Esophagus squamous epithelium (tissue), 5 donors: ENCODE results near the gene DCC. TPM values are rescaled to one million over a fixed set of nuclear protein-coding genes. Genes with fewer than 3 reads are reported as not detected.

ENCODE experiments used
- DNase-seq: peaks from one replicate; lab custom pipeline; 2025; lab: John Stamatoyannopoulos, UW
- H3K27ac ChIP-seq, 4 donors: fragments of 200-600 bp; sonication (generic); one replicate each; pipeline ENCODE4 v1.5.1; 2016 to 2019; ENCODE audit warnings: mild to moderate bottlenecking in 1 of 4
- H3K27me3 ChIP-seq, 4 donors: fragments of 200-600 bp; sonication (generic); 1 replicate in 3 of 4; 2 replicates in 1 of 4; pipeline versions ENCODE4 v1.5.1 to v1.6.0; 2017 to 2021; ENCODE audit warnings: antibody characterized with exemption in 1 of 4
- H3K36me3 ChIP-seq, 3 donors: fragments of 200-600 bp; sonication (generic); one replicate each; pipeline ENCODE4 v1.5.1; 2016 to 2019
- H3K4me1 ChIP-seq, 3 donors: fragments of 200-600 bp; sonication (generic); one replicate each; pipeline ENCODE4 v1.5.1; 2017 to 2019
- H3K4me3 ChIP-seq, 4 donors: fragments of 200-600 bp; sonication (generic); 1 replicate in 3 of 4; 2 replicates in 1 of 4; pipeline ENCODE4 v1.5.1; 2016 to 2019; ENCODE audit warnings: mild to moderate bottlenecking in 2 of 4, moderate library complexity in 1 of 4
- H3K9me3 ChIP-seq, 3 donors: fragments of 200-600 bp; sonication (generic); one replicate each; pipeline ENCODE4 v1.5.1; 2016 to 2019
- POLR2A ChIP-seq, 4 donors: fragments of 450-650 bp; IDR thresholded peaks; one replicate each; pipeline ENCODE4 v1.6.1; 2017; ENCODE audit warnings: antibody characterized with exemption in 4 of 4, mild to moderate bottlenecking in 4 of 4, moderate library complexity in 3 of 4
- WGBS, 2 donors: methylation state at CpG; one replicate each; pipeline ENCODE4 v1.1.5; 2018; 5-methylcytosine and 5-hydroxymethylcytosine counted together
- intact Hi-C: fragments of 100-400 bp; cut with DNase I; formaldehyde crosslinking; loops from one replicate; pipeline ENCODE4 v1.15.0; 2022
- total RNA-seq, 4 donors: library from RNA; depleted of rRNA; stranded (reverse); fragments of >200 nt; gene quantifications; one replicate each; pipeline ENCODE4 v1.1.0, GENCODE V29; 2016
- TF ChIP-seq, protein P1 (sequence below), 6 experiments: fragments of 450-650 bp in 4 of 6; fragments of 200-600 bp in 2 of 6; sonication (generic) in 2 of 6; IDR thresholded peaks; one replicate each; pipeline ENCODE4 v1.5.1; 2016 to 2019; ENCODE audit warnings: antibody characterized with exemption in 6 of 6, mild to moderate bottlenecking in 4 of 6, moderate library complexity in 4 of 6
- donor health status: DM: yes; HTN: yes; CAD: no.

The DCC gene
- total RNA-seq, 4 donors from 2014 or later, result 0.06 to 0.95 TPM; not detected in 2

GRCh38 chr18:53153800-53154199 lies 813.8 kb downstream of the DCC start:
- DNase-seq, result no peak
- WGBS, 2 donors, result 65 to 82% methylated on average over 4 to 5 of the region's 5 CpGs
- Histone ChIP-seq H3K9me3 (no peaks in the 10 kb centered on the region), H3K27me3 (no peaks in the 10 kb centered on the region), H3K27ac (no peak overlapping the region), H3K36me3 (no peaks in the 10 kb centered on the region), H3K4me3 (no peak overlapping the region), H3K4me1 (no peaks in the 10 kb centered on the region)
- TF ChIP-seq, protein P1, sequence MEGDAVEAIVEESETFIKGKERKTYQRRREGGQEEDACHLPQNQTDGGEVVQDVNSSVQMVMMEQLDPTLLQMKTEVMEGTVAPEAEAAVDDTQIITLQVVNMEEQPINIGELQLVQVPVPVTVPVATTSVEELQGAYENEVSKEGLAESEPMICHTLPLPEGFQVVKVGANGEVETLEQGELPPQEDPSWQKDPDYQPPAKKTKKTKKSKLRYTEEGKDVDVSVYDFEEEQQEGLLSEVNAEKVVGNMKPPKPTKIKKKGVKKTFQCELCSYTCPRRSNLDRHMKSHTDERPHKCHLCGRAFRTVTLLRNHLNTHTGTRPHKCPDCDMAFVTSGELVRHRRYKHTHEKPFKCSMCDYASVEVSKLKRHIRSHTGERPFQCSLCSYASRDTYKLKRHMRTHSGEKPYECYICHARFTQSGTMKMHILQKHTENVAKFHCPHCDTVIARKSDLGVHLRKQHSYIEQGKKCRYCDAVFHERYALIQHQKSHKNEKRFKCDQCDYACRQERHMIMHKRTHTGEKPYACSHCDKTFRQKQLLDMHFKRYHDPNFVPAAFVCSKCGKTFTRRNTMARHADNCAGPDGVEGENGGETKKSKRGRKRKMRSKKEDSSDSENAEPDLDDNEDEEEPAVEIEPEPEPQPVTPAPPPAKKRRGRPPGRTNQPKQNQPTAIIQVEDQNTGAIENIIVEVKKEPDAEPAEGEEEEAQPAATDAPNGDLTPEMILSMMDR (IDR thresholded peaks at IDR 0.05), result no peak
- no peak for TF ChIP-seq POLR2A (IDR thresholded peaks at IDR 0.05)
- intact Hi-C loops, result no loop called here

- TF ChIP-seq, protein P1 (IDR thresholded peaks at IDR 0.05), result no peak
- TF ChIP-seq POLR2A (IDR thresholded peaks at IDR 0.05), result no peak
- Histone ChIP-seq H3K27me3 (no peaks in the 10 kb centered on the region), H3K9me3 (no peaks in the 10 kb centered on the region), H3K27ac (no peak overlapping the region), H3K36me3 (no peaks in the 10 kb centered on the region), H3K4me3 (no peak overlapping the region), H3K4me1 (no peaks in the 10 kb centered on the region)
- 50 to 58% methylated on average over 1 of the region's 1 CpG for WGBS, 2 donors
- DNase-seq, result no peak
- intact Hi-C loops, result no loop called here
These were observed 825.8 kb downstream of the DCC start for GRCh38 chr18:53165770-53166169.

DNA sequence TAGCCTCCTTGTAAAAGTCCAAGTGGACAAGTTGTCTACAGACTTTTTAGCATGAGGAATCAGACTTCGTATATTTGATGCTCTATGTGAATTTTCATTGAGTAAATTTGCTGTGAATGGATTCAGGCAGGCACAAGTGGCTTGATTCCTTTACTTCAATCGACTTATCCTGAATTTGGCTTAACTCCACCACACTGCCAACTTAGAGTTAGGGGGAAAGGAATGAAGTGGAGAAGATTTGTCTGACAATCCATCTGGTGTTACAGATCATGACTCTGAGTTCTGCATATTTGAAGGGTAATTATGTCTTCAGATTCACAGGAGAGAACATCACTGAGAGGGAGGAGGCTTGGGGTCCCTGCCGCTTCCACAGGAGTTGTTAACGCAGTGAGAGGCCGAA lies 829.3 kb downstream of the DCC start:
- WGBS, 2 donors, result 51 to 79% methylated on average over 2 to 5 of the region's 5 CpGs
- intact Hi-C loops, result no loop called here
- no peak for TF ChIP-seq POLR2A (IDR thresholded peaks at IDR 0.05)
- TF ChIP-seq, protein P1 (IDR thresholded peaks at IDR 0.05), result no peak

DNA sequence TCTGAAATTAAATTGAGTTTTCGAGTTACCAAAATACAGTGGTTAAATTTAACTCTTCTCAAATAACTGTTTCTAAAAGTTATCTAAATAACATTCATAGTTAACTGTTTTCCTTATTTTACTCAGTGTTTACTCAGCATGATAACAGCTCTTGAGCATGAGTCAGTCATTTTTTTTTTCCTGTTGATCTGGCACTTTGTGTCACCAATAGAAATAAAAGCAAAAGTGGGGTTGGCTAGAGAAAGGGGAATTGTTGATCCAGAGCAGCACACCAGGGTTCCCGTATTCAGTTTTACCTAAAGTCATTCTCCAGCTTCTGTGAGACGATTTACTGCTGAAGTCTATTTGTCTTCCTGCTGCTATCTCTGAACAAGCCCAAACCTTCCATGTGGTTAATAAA lies 851.6 kb downstream of the DCC start:
- DNase-seq, result no peak

More for the DNA sequence above, 829.3 kb downstream of the DCC start:
- no peak for DNase-seq
- Histone ChIP-seq H3K27ac (no peak overlapping the region), H3K36me3 (no peaks in the 10 kb centered on the region), H3K9me3 (no peaks in the 10 kb centered on the region), H3K4me1 (no peaks in the 10 kb centered on the region), H3K4me3 (no peak overlapping the region), H3K27me3 (no peaks in the 10 kb centered on the region)

GRCh38 chr18:53193870-53194269 lies 853.9 kb downstream of the DCC start:
- no peak overlapping the region for H3K4me3 ChIP-seq
- no peak for TF ChIP-seq POLR2A (IDR thresholded peaks at IDR 0.05)
- TF ChIP-seq, protein P1 (IDR thresholded peaks at IDR 0.05), result no peak
- no peaks in the 10 kb centered on the region for H3K4me1 ChIP-seq
- intact Hi-C loops, result no loop called here
- no peaks in the 10 kb centered on the region for H3K9me3 ChIP-seq
- no peak for DNase-seq
- H3K36me3 ChIP-seq, result no peaks in the 10 kb centered on the region
- H3K27me3 ChIP-seq, result no peaks in the 10 kb centered on the region
- H3K27ac ChIP-seq, result no peak overlapping the region

More for the DNA sequence above, 851.6 kb downstream of the DCC start:
- intact Hi-C loops, result no loop called here
- H3K9me3 ChIP-seq, result no peaks in the 10 kb centered on the region
- no peaks in the 10 kb centered on the region for H3K27me3 ChIP-seq
- TF ChIP-seq, protein P1 (IDR thresholded peaks at IDR 0.05), result no peak
- no peak for TF ChIP-seq POLR2A (IDR thresholded peaks at IDR 0.05)
- no peaks in the 10 kb centered on the region for H3K36me3 ChIP-seq
- H3K4me1 ChIP-seq, result no peaks in the 10 kb centered on the region
- no peak overlapping the region for H3K27ac ChIP-seq
- WGBS, 2 donors, result 28 to 34% methylated on average over 3 of the region's 3 CpGs
- no peak overlapping the region for H3K4me3 ChIP-seq
